ENCODE measurements around the gene EDAR. TPM values are rescaled to one million over a fixed set of nuclear protein-coding genes. Genes with fewer than 3 reads are reported as not detected.

Gene EDAR
- polyA plus RNA-seq, 3 donors from 2014 or later, result not detected

GRCh38 chr2:108907822-108908712 lies 81.0 kb downstream of the EDAR start:
- Mint-ChIP-seq H3K36me3 (no peaks in the 10 kb centered on the region), H3K27ac (no peak overlapping the region), H3K9me3 (no peaks in the 10 kb centered on the region), H3K4me3 (no peak overlapping the region), H3K4me1 (no peaks in the 10 kb centered on the region), H3K27me3 (ENCODE audit: low read depth in 3 of 3) (no peaks in the 10 kb centered on the region)
- no peak for DNase-seq

- Mint-ChIP-seq H3K4me1 (no peaks in the 10 kb centered on the region), H3K4me3 (no peak overlapping the region), H3K27ac (no peak overlapping the region), H3K36me3 (no peaks in the 10 kb centered on the region), H3K9me3 (no peaks in the 10 kb centered on the region), H3K27me3 (ENCODE audit: low read depth in 3 of 3) (no peaks in the 10 kb centered on the region)
- no peak for DNase-seq
Observed at GRCh38 chr2:108906403-108907077, 82.5 kb downstream of the EDAR start.

GRCh38 chr2:108905906-108906305 lies 83.1 kb downstream of the EDAR start:
- H3K27ac Mint-ChIP-seq, result no peak overlapping the region
- no peaks in the 10 kb centered on the region for H3K4me1 Mint-ChIP-seq
- peaks cover 0 to 4% (median 0%) of the 10 kb centered on the region in 3 donors for H3K27me3 Mint-ChIP-seq (ENCODE audit: low read depth in 3 of 3)
- DNase-seq, result no peak
- no peaks in the 10 kb centered on the region for H3K36me3 Mint-ChIP-seq
- no peak overlapping the region for H3K4me3 Mint-ChIP-seq
- H3K9me3 Mint-ChIP-seq, result peaks cover 0 to 2% (median 0%) of the 10 kb centered on the region in 6 donors

- no peak for DNase-seq
- no peak overlapping the region for H3K4me3 Mint-ChIP-seq
- H3K4me1 Mint-ChIP-seq, result no peaks in the 10 kb centered on the region
- H3K27me3 Mint-ChIP-seq (ENCODE audit: low read depth in 3 of 3), result peaks cover 0 to 4% (median 0%) of the 10 kb centered on the region in 3 donors
- no peak overlapping the region for H3K27ac Mint-ChIP-seq
- H3K9me3 Mint-ChIP-seq, result peaks cover 0 to 5% (median 0%) of the 10 kb centered on the region in 6 donors
- no peaks in the 10 kb centered on the region for H3K36me3 Mint-ChIP-seq
Observed at GRCh38 chr2:108905176-108905575, 83.8 kb downstream of the EDAR start.

GRCh38 chr2:108904680-108905079 lies 84.3 kb downstream of the EDAR start:
- H3K4me3 Mint-ChIP-seq, result no peak overlapping the region
- H3K27ac Mint-ChIP-seq, result no peak overlapping the region
- H3K27me3 Mint-ChIP-seq (ENCODE audit: low read depth in 3 of 3), result peaks cover 0 to 4% (median 4%) of the 10 kb centered on the region in 3 donors
- H3K9me3 Mint-ChIP-seq, result peaks cover 0 to 6% (median 3%) of the 10 kb centered on the region in 6 donors
- no peaks in the 10 kb centered on the region for H3K36me3 Mint-ChIP-seq
- no peak for DNase-seq
- H3K4me1 Mint-ChIP-seq, result no peaks in the 10 kb centered on the region

GRCh38 chr2:108898315-108899082 lies 90.5 kb downstream of the EDAR start:
- H3K27ac Mint-ChIP-seq, result no peak overlapping the region
- H3K36me3 Mint-ChIP-seq, result peaks cover 0 to 4% (median 0%) of the 10 kb centered on the region in 3 donors

GRCh38 chr2:108896741-108897140 lies 92.3 kb downstream of the EDAR start:
- Mint-ChIP-seq H3K27me3 (ENCODE audit: low read depth in 3 of 3) (peaks cover 2 to 8% (median 4%) of the 10 kb centered on the region in 3 donors), H3K4me3 (no peak overlapping the region), H3K36me3 (peaks cover 0 to 4% (median 0%) of the 10 kb centered on the region in 3 donors)

More at GRCh38 chr2:108898315-108899082, 90.5 kb downstream of the EDAR start:
- no peak for DNase-seq
- no peaks in the 10 kb centered on the region for H3K4me1 Mint-ChIP-seq
- H3K4me3 Mint-ChIP-seq, result no peak overlapping the region
- peaks cover 0 to 8% (median 4%) of the 10 kb centered on the region in 3 donors for H3K27me3 Mint-ChIP-seq (ENCODE audit: low read depth in 3 of 3)
- peaks cover 1 to 21% (median 6%) of the 10 kb centered on the region in 6 donors for H3K9me3 Mint-ChIP-seq

GRCh38 chr2:108895188-108895587 lies 93.8 kb downstream of the EDAR start:
- DNase-seq, result no peak
- Mint-ChIP-seq H3K4me3 (no peak overlapping the region), H3K4me1 (no peaks in the 10 kb centered on the region), H3K27me3 (ENCODE audit: low read depth in 3 of 3) (peaks cover 0 to 8% (median 2%) of the 10 kb centered on the region in 3 donors), H3K9me3 (peaks cover 9 to 28% (median 16%) of the 10 kb centered on the region in 6 donors), H3K36me3 (peaks cover 0 to 8% (median 5%) of the 10 kb centered on the region in 3 donors), H3K27ac (no peak overlapping the region)

More at GRCh38 chr2:108896741-108897140, 92.3 kb downstream of the EDAR start:
- Mint-ChIP-seq H3K4me1 (no peaks in the 10 kb centered on the region), H3K9me3 (peaks cover 1 to 21% (median 6%) of the 10 kb centered on the region in 6 donors), H3K27ac (no peak overlapping the region)
- DNase-seq, result no peak

GRCh38 chr2:108894766-108895165 lies 94.3 kb downstream of the EDAR start:
- Mint-ChIP-seq H3K27me3 (ENCODE audit: low read depth in 3 of 3) (peaks cover 0 to 4% (median 2%) of the 10 kb centered on the region in 3 donors), H3K27ac (no peak overlapping the region), H3K4me3 (no peak overlapping the region), H3K4me1 (no peaks in the 10 kb centered on the region), H3K36me3 (peaks cover 0 to 8% (median 5%) of the 10 kb centered on the region in 3 donors), H3K9me3 (peaks cover 10 to 33% (median 17%) of the 10 kb centered on the region in 6 donors)
- DNase-seq, result no peak

GRCh38 chr2:108893277-108893676 lies 95.7 kb downstream of the EDAR start:
- peaks cover 0 to 4% (median 3%) of the 10 kb centered on the region in 3 donors for H3K27me3 Mint-ChIP-seq (ENCODE audit: low read depth in 3 of 3)
- DNase-seq, result no peak
- H3K27ac Mint-ChIP-seq, result no peak overlapping the region
- no peak overlapping the region for H3K4me3 Mint-ChIP-seq
- no peaks in the 10 kb centered on the region for H3K4me1 Mint-ChIP-seq
- H3K36me3 Mint-ChIP-seq, result peaks cover 0 to 8% (median 5%) of the 10 kb centered on the region in 3 donors
- H3K9me3 Mint-ChIP-seq, result peaks cover 13 to 44% (median 19%) of the 10 kb centered on the region in 6 donors

GRCh38 chr2:108889907-108890306 lies 99.1 kb downstream of the EDAR start:
- Mint-ChIP-seq H3K4me1 (no peaks in the 10 kb centered on the region), H3K27ac (no peak overlapping the region), H3K4me3 (no peak overlapping the region), H3K27me3 (ENCODE audit: low read depth in 3 of 3) (peaks cover 0 to 5% (median 5%) of the 10 kb centered on the region in 3 donors), H3K36me3 (peaks cover 0 to 8% (median 5%) of the 10 kb centered on the region in 3 donors), H3K9me3 (peaks cover 14 to 47% (median 20%) of the 10 kb centered on the region in 6 donors)
- DNase-seq, result no peak

- Mint-ChIP-seq H3K9me3 (peaks cover 3 to 24% (median 12%) of the 10 kb centered on the region in 6 donors), H3K27ac (no peak overlapping the region), H3K4me3 (no peak overlapping the region)
Observed at GRCh38 chr2:108884619-108885018, 104.4 kb downstream of the EDAR start.

GRCh38 chr2:108878276-108878675 lies 110.7 kb downstream of the EDAR start:
- Mint-ChIP-seq H3K27me3 (ENCODE audit: low read depth in 3 of 3) (peaks cover 0 to 5% (median 3%) of the 10 kb centered on the region in 3 donors), H3K4me1 (no peaks in the 10 kb centered on the region), H3K27ac (no peak overlapping the region), H3K4me3 (no peak overlapping the region), H3K36me3 (peaks cover 2 to 28% (median 20%) of the 10 kb centered on the region in 3 donors), H3K9me3 (peaks cover 0 to 7% (median 4%) of the 10 kb centered on the region in 6 donors)
- no peak for DNase-seq

More at GRCh38 chr2:108884619-108885018, 104.4 kb downstream of the EDAR start:
- Mint-ChIP-seq H3K36me3 (peaks cover 0 to 9% (median 0%) of the 10 kb centered on the region in 3 donors), H3K4me1 (no peaks in the 10 kb centered on the region), H3K27me3 (ENCODE audit: low read depth in 3 of 3) (peaks cover 0 to 6% (median 5%) of the 10 kb centered on the region in 3 donors)
- no peak for DNase-seq

All from immature natural killer cell (primary cell).